Heart left ventricle (tissue), 16 donors: ENCODE measurements around the gene EMILIN2. TPM values are rescaled to one million over a fixed set of nuclear protein-coding genes. Genes with fewer than 3 reads are reported as not detected.

Experiments used
- ATAC-seq, 4 donors: fragments of 200-7000 bp; cut with Tn5 transposase; one replicate each; pipeline ENCODE4 v1.9.1; 2020 to 2022; ENCODE audit warnings: moderate library complexity in 4 of 4, mild to moderate bottlenecking in 3 of 4, moderate number of reproducible peaks in 1 of 4
- DNase-seq, 5 donors: peaks; one replicate each; pipeline ENCODE4 v3.0.0-alpha.2; 2020
- H3K27ac ChIP-seq, 12 donors: fragments of 200-600 bp; sonication (generic) in 4 of 12; one replicate each; pipeline versions ENCODE4 v1.5.0 to v1.8.0; 2016 to 2022; ENCODE audit warnings: mild to moderate bottlenecking in 2 of 12
- H3K27me3 ChIP-seq, 9 donors: fragments of 200-600 bp; sonication (generic) in 2 of 9; one replicate each; pipeline versions ENCODE4 v1.5.1 to v1.8.0; 2016 to 2022; ENCODE audit warnings: mild to moderate bottlenecking in 3 of 9
- H3K36me3 ChIP-seq, 9 donors: fragments of 200-600 bp; sonication (generic) in 2 of 9; one replicate each; pipeline versions ENCODE4 v1.5.0 to v1.8.0; 2018 to 2022; ENCODE audit warnings: mild to moderate bottlenecking in 2 of 9
- H3K4me1 ChIP-seq, 12 donors: fragments of 200-600 bp; sonication (generic) in 4 of 12; one replicate each; pipeline versions ENCODE4 v1.5.0 to v1.8.0; 2016 to 2022; ENCODE audit warnings: mild to moderate bottlenecking in 3 of 12
- H3K4me3 ChIP-seq, 12 donors: fragments of 200-600 bp; sonication (generic) in 4 of 12; one replicate each; pipeline versions ENCODE4 v1.5.0 to v1.8.0; 2017 to 2022; ENCODE audit warnings: mild to moderate bottlenecking in 9 of 12, moderate library complexity in 4 of 12
- H3K9me3 ChIP-seq, 12 donors: fragments of 200-600 bp; sonication (generic) in 4 of 12; one replicate each; pipeline versions ENCODE4 v1.5.0 to v1.8.0; 2016 to 2022; ENCODE audit warnings: mild to moderate bottlenecking in 1 of 12
- POLR2A ChIP-seq, 2 donors: fragments of 450-650 bp; IDR thresholded peaks; one replicate each; pipeline ENCODE4 v1.6.1; 2017; ENCODE audit warnings: antibody characterized with exemption in 2 of 2, mild to moderate bottlenecking in 2 of 2, moderate library complexity in 2 of 2
- WGBS, 4 donors: extraction: QIAGEN DNeasy Blood & Tissue Kit in 2 of 4; methylation state at CpG; one replicate each; pipeline versions ENCODE4 v1.1.5 to v1.1.7; 2013 to 2018; 5-methylcytosine and 5-hydroxymethylcytosine counted together
- intact Hi-C, 10 donors: fragments of 100-400 bp; cut with DNase I; formaldehyde crosslinking; loops; one replicate each; pipeline versions ENCODE4 v1.11.1 to v1.14.2; 2022
- polyA plus RNA-seq, 2 donors: library from polyadenylated mRNA; stranded (reverse); fragments of 200-250 nt; gene quantifications; one replicate each; pipeline ENCODE4 v1.2.3, GENCODE V29; 2013
- total RNA-seq, 9 donors: library from RNA; depleted of rRNA in 2 of 9; stranded (reverse); fragments of >200 nt in 2 of 9; fragmentation: NEBNext Ultra II Directional in 3 of 9; extraction: Animal tissue kit (Norgen Biotek cat#: 25700) in 3 of 9; gene quantifications; one replicate each; pipeline versions ENCODE4 v1.1.0 to v1.2.4, GENCODE V29; 2016 to 2023
- TF ChIP-seq, protein P1 (sequence below), 12 donors: fragments of 200-600 bp; sonication (generic) in 4 of 12; IDR thresholded peaks; one replicate each; pipeline versions ENCODE4 v1.5.0 to v1.8.0; 2018 to 2022; ENCODE audit warnings: antibody characterized with exemption in 12 of 12, mild to moderate bottlenecking in 5 of 12
- donor health status: ischemic (EF 13 %, LVEDD 7.1; RV severe dilation, severe dysfunction).
- donor health status: healthy with polysubstance abuse.
- donor health status: DM: no; HTN: yes; CAD: no.
- donor health status: DM: no; HTN: no; CAD: no.
- donor health status: ischemic (EF 25% LVEDD 6.9; RV normal size, moderate dysfunction).
- donor health status: ischemic (EF 25% LVEDD 5.7; RV mildly dilated, moderate dysfunction).
- donor health status: healthy.
- donor health status: DM: yes; HTN: yes; CAD: no.
- donor health status: ischemic (EF 35%, LVEDD 5.7; RV mildly dilated, moderate dysfunction).
- donor health status: nonischemic (EF 11% LVEDD 7.7; RV severe dilation, severe dysfunction).
- donor health status: DM: yes; HTN: yes; CAD: no.
- donor health status: PGD.
- donor health status: ischemic (EF 29% LVEDD 5.4; RV normal size, mild dysfunction).
- donor health status: nonischemic (EF 23%, LVEDD 6.1; RV moderate dilation, normal function).

The EMILIN2 gene
- total and polyA plus RNA-seq, 11 donors: 14.4 to 71.3 (median 22.6) TPM

DNA sequence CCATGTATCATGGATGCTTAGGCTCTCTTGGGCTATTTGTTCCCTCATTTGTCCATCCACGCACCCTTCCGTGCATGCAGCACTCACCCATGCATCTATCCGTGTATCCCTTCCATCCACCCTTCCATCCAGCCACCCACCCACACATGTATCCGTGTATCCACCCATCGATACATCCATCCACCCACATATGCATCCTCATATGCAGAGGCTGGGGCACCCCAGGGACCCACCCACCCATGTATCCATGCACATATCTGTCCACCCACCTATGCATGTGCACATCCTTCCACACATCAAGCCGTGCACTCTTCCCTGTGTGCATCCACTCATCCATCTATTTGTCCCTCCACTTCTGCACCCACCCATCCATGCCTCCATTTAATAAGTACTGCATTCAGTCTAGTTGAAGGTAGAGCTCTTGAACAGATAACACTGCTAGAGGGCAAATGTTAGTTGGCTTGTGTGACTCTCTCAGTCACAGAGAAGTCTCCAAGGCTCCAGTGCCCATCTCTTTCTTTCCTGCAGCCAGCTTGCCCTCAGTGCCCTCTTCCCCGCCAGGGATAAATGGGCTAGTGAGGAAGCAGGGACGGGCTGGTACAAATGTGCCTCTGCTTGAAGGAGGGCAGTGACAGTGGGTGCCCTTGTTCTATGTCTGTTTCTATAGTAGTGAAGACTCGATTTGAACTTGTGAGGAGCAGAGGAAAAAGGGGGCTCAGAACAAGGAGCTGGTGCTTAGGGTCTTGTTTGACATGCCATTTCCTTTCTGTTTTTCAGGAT lies 61.5 kb downstream of the EMILIN2 start:
- H3K9me3 ChIP-seq: no peaks in the 10 kb centered on the region
- 90 to 95% (median 91%) methylated on average over 9 of the region's 9 CpGs for WGBS, 4 donors
- ATAC-seq (no peak), DNase-seq (peak in 1 of 5 donors; percentile 14)
- H3K4me3 ChIP-seq: no peak overlapping the region
- TF ChIP-seq, protein P1, sequence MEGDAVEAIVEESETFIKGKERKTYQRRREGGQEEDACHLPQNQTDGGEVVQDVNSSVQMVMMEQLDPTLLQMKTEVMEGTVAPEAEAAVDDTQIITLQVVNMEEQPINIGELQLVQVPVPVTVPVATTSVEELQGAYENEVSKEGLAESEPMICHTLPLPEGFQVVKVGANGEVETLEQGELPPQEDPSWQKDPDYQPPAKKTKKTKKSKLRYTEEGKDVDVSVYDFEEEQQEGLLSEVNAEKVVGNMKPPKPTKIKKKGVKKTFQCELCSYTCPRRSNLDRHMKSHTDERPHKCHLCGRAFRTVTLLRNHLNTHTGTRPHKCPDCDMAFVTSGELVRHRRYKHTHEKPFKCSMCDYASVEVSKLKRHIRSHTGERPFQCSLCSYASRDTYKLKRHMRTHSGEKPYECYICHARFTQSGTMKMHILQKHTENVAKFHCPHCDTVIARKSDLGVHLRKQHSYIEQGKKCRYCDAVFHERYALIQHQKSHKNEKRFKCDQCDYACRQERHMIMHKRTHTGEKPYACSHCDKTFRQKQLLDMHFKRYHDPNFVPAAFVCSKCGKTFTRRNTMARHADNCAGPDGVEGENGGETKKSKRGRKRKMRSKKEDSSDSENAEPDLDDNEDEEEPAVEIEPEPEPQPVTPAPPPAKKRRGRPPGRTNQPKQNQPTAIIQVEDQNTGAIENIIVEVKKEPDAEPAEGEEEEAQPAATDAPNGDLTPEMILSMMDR (IDR thresholded peaks at IDR 0.05): no peak
- no peak for TF ChIP-seq POLR2A (IDR thresholded peaks at IDR 0.05)
- H3K27ac ChIP-seq: no peak overlapping the region
- intact Hi-C loops: loop anchor here in 3 of 10 donors (5.0 to 10.0 kb wide), 3 partner anchors 124 to 141 kb away; no protein-coding TSS in a partner anchor
- H3K4me1 ChIP-seq: peaks cover 0 to 38% (median 13%) of the 10 kb centered on the region in 12 donors
- H3K27me3 ChIP-seq: peaks cover 0 to 7% (median 0%) of the 10 kb centered on the region in 9 donors
- peaks cover 0 to 55% (median 5%) of the 10 kb centered on the region in 9 donors for H3K36me3 ChIP-seq

DNA sequence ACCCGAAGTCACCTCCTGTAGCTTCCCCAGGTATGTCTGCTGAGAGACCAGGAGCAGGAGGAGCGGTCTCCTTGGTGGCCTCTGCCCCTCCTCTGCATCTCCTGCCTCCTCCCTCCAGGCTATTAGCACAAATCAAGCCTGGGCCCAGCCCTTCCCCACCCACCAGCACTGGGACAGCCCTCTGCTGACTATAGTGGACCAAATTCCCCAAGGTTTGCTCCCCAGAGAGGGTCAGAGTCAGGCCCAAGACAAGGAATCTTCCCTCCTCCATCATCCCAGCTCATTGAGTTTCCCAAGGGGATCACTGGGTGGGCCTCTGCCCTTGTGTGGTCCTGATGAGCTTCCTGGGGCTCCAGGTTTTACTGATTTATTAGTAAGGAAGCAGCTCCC lies 62.1 kb downstream of the EMILIN2 start:
- TF ChIP-seq POLR2A (IDR thresholded peaks at IDR 0.05): no peak
- TF ChIP-seq, protein P1 (IDR thresholded peaks at IDR 0.05): no peak
- ATAC-seq (no peak), DNase-seq (peak in 1 of 5 donors; percentile 15)
- 90 to 96% (median 95%) methylated on average over 2 of the region's 2 CpGs for WGBS, 4 donors
- H3K4me3 ChIP-seq: no peak overlapping the region
- H3K36me3 ChIP-seq: peaks cover 0 to 61% (median 8%) of the 10 kb centered on the region in 9 donors
- intact Hi-C loops: loop anchor here in 3 of 10 donors (5.0 to 10.0 kb wide), 3 partner anchors 124 to 142 kb away; no protein-coding TSS in a partner anchor
- H3K27ac ChIP-seq: no peak overlapping the region
- H3K4me1 ChIP-seq: peaks cover 0 to 32% (median 9%) of the 10 kb centered on the region in 12 donors
- H3K9me3 ChIP-seq: no peaks in the 10 kb centered on the region
- peaks cover 0 to 7% (median 0%) of the 10 kb centered on the region in 9 donors for H3K27me3 ChIP-seq

DNA sequence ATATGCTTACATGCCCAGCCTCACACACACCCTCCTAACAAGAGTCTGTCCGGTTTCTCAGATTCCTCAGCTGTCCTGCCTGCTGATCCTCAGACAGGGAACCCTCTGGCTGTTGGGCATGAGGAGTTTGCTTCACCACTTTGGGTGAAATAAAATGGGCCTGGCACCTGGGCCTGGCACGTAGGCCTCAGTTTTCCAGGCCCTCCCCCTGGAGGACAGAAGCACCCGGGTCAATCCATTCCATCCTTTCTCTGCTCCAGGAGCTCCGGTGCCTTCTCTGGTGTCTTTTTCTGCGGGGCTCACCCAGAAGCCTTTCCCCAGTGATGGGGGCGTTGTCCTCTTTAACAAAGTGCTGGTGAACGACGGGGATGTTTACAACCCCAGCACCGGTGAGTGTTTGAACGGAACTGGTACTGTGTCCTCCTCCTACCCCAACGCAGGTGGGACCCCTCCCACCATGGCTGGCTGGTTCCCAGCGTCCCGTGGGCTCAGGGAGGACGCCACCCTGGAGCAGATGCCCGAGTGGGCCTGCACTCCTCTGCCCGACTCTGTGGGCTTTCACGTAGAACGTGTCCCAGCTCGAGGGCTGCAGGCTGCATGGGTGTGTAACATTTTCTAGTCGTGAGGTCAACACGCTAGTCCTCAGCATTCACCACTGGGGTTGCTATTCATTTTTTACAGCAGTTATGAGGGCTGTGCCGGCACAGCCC lies 62.8 kb downstream of the EMILIN2 start:
- H3K36me3 ChIP-seq: peaks cover 0 to 67% (median 14%) of the 10 kb centered on the region in 9 donors
- peaks cover 0 to 3% (median 0%) of the 10 kb centered on the region in 9 donors for H3K27me3 ChIP-seq
- H3K4me1 ChIP-seq: peaks cover 0 to 32% (median 8%) of the 10 kb centered on the region in 12 donors
- 86 to 92% (median 89%) methylated on average over 22 of the region's 22 CpGs for WGBS, 4 donors
- TF ChIP-seq, protein P1 (IDR thresholded peaks at IDR 0.05): no peak
- TF ChIP-seq POLR2A (IDR thresholded peaks at IDR 0.05): no peak
- H3K27ac ChIP-seq: no peak overlapping the region
- ATAC-seq (no peak), DNase-seq (peak in 1 of 5 donors; percentile 8)
- no peak overlapping the region for H3K4me3 ChIP-seq
- intact Hi-C loops: loop anchor here in 5 of 10 donors (5.0 to 10.0 kb wide), 4 partner anchors 125 to 145 kb away; no protein-coding TSS in a partner anchor
- H3K9me3 ChIP-seq: no peaks in the 10 kb centered on the region

DNA sequence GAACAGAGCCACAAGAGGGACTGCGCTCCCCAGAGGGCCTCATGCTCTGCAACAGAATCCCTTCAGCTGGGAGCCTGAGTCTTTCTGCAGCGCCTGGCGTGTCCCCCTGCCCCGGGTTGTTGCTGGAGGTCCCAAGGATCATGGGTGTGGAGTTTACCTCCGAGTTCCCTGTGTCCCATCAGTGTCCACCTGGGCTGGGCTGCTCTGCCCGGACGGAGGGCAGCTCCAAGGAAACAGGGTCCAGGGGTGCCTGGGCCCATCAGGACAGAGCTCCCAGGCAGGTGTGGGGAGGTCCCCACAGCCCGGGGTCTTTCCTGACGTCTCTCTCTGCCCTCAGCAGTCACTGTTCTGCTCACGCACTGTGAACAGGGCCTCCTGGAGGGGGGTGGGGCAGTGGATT lies 63.5 kb downstream of the EMILIN2 start:
- Histone ChIP-seq H3K27ac (no peak overlapping the region), H3K9me3 (no peaks in the 10 kb centered on the region), H3K36me3 (peaks cover 0 to 74% (median 19%) of the 10 kb centered on the region in 9 donors), H3K4me3 (no peak overlapping the region), H3K4me1 (peaks cover 0 to 28% (median 7%) of the 10 kb centered on the region in 12 donors), H3K27me3 (no peaks in the 10 kb centered on the region)
- 87 to 97% (median 94%) methylated on average over 6 to 10 of the region's 10 CpGs for WGBS, 4 donors
- DNase-seq (no peak), ATAC-seq (no peak)
- TF ChIP-seq, protein P1 (IDR thresholded peaks at IDR 0.05): no peak
- no peak for TF ChIP-seq POLR2A (IDR thresholded peaks at IDR 0.05)
- intact Hi-C loops: loop anchor here in 2 of 10 donors (10.0 kb wide), 2 partner anchors 125 to 145 kb away; no protein-coding TSS in a partner anchor
